ENCODE data around the gene DPP6.

DNA sequence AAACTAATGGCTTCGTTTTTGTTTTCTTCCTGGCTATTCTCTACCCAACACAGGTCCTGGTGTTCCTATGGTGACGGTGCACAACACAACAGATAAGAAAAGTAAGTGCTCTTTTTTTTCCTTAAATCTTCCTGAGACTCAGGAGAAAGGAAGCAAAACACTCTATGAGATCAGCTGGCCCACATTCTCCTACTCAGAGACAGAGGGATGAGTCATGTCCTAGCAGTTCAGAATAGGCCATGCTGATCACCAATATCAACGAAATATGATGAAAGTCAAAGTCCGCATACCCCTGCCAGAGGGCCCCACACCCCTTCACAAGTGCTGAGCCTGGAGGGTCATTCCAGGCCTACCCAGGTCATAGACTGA lies 801.5 kb downstream of the DPP6 start:
- TF ChIP-seq CTCF (IDR thresholded peaks at IDR 0.05; ENCODE audit: low read depth, low read length) (no peak), POLR2A (IDR thresholded peaks at IDR 0.05; ENCODE audit: extremely low read depth, insufficient read length) (no peak)
- TF ChIP-seq, protein P1, sequence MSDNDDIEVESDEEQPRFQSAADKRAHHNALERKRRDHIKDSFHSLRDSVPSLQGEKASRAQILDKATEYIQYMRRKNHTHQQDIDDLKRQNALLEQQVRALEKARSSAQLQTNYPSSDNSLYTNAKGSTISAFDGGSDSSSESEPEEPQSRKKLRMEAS (IDR thresholded peaks at IDR 0.05; ENCODE audit: low read depth, low read length) = no peak
